HepG2 (cell line): ENCODE results near the gene RAB6B. TPM values are rescaled to one million over a fixed set of nuclear protein-coding genes. Genes with fewer than 3 reads are reported as not detected.

Experiments used
- AGO2 ChIP-seq: fragments of 200-400 bp; formaldehyde crosslinking; optimal IDR thresholded peaks from 2 replicates; pipeline ENCODE3; 2017; ENCODE audit warnings: mild to moderate bottlenecking, low read depth, low read length, moderate library complexity
- ELF4 ChIP-seq: sonication (generic); formaldehyde crosslinking; IDR thresholded peaks from 2 replicates; pipeline ENCODE4 v1.5.0; 2020; ENCODE audit warnings: missing genetic modification reagents, mild to moderate bottlenecking, moderate library complexity, borderline replicate concordance
- ZBTB40 ChIP-seq, 2 experiments: fragments of 450-650 bp in 1 of 2; sonication (generic) in 1 of 2; formaldehyde crosslinking in 1 of 2; IDR thresholded peaks; 2 replicates each; pipeline versions ENCODE4 v1.6.1 to v1.8.0; 2016 to 2022; ENCODE audit warnings: antibody characterized with exemption in 1 of 2, mild to moderate bottlenecking in 1 of 2, missing genetic modification reagents in 1 of 2
- ZFP36 ChIP-seq: fragments of 150-350 bp; IDR thresholded peaks from 2 replicates; pipeline ENCODE4 v1.6.1; 2018; ENCODE audit warnings: borderline replicate concordance, low read length, low read depth; ENCODE audit not compliant: partially characterized antibody
- ZFP37 ChIP-seq: sonication (generic); formaldehyde crosslinking; IDR thresholded peaks from 2 replicates; pipeline ENCODE4 v1.4.0; 2020; ENCODE audit warnings: missing genetic modification reagents, borderline replicate concordance
- ZKSCAN5 ChIP-seq: sonication (generic); formaldehyde crosslinking; IDR thresholded peaks from 2 replicates; pipeline ENCODE4 v1.5.1; 2020; ENCODE audit warnings: mild to moderate bottlenecking, missing genetic modification reagents
- ZMYM4 ChIP-seq: sonication (generic); formaldehyde crosslinking; IDR thresholded peaks from 2 replicates; pipeline ENCODE4 v1.8.1; 2023; ENCODE audit warnings: mild to moderate bottlenecking, missing genetic modification reagents
- ZNF280D ChIP-seq: sonication (generic); formaldehyde crosslinking; IDR thresholded peaks from 2 replicates; pipeline ENCODE4 v1.5.1; 2020; ENCODE audit warnings: mild to moderate bottlenecking, missing genetic modification reagents
- ZNF333 ChIP-seq: sonication (generic); formaldehyde crosslinking; IDR thresholded peaks from 2 replicates; pipeline ENCODE4 v1.4.0; 2020; ENCODE audit warnings: mild to moderate bottlenecking, missing genetic modification reagents, borderline replicate concordance
- ZNF33A ChIP-seq: sonication (generic); formaldehyde crosslinking; IDR thresholded peaks from 2 replicates; pipeline ENCODE4 v1.5.1; 2020; ENCODE audit warnings: missing genetic modification reagents, mild to moderate bottlenecking, moderate library complexity, borderline replicate concordance
- ZNF550 ChIP-seq: sonication (generic); formaldehyde crosslinking; IDR thresholded peaks from 2 replicates; pipeline ENCODE4 v1.4.0; 2020; ENCODE audit warnings: mild to moderate bottlenecking, missing genetic modification reagents, borderline replicate concordance
- ZNF772 ChIP-seq: sonication (generic); formaldehyde crosslinking; IDR thresholded peaks from 2 replicates; pipeline ENCODE4 v1.5.0; 2020; ENCODE audit warnings: mild to moderate bottlenecking, missing genetic modification reagents
- polyA plus RNA-seq, 8 experiments: library from polyadenylated mRNA; depleted of rRNA in 3 of 8; stranded (reverse) in 7 of 8; unstranded in 1 of 8; fragments of >200 nt; fragmentation: Illumina TruSeq in 4 of 8; extraction: Trizol in 4 of 8; gene quantifications; 2 replicates each; pipeline versions ENCODE4 v1.2.1 to v1.2.3, GENCODE V29; 2011 to 2016; ENCODE audit warnings: low read depth in 4 of 8, missing spikeins in 1 of 8, mixed read lengths in 1 of 8; ENCODE audit not compliant: insufficient read depth in 1 of 8
- total RNA-seq, 5 experiments: library from RNA; depleted of rRNA; stranded (reverse); fragments of >200 nt; fragmentation: Illumina TruSeq; extraction: Trizol; gene quantifications; 2 replicates each; pipeline ENCODE4 v1.2.3, GENCODE V29; 2016; ENCODE audit warnings: low read depth in 1 of 5
- TF ChIP-seq, protein P1 (sequence below): sonication (generic); formaldehyde crosslinking; IDR thresholded peaks from 2 replicates; pipeline ENCODE4 v1.5.0; 2020; ENCODE audit warnings: missing genetic modification reagents, mild to moderate bottlenecking, borderline replicate concordance

The RAB6B gene
- total and polyA plus RNA-seq, 2 of the 13 experiments (the other 11 are each of a cell fraction or from before 2014, with no cell fraction given) = 0.16 TPM; not detected in 1

- TF ChIP-seq ZNF333 (CRISPR knock-in tag) (no peak), ZNF772 (CRISPR knock-in tag) (0 out of 2 replicates have a peak, but pooled peaks have one; percentile 16), ZMYM4 (CRISPR knock-in tag) (peak; percentile 72), ZNF280D (CRISPR knock-in tag) (no peak), ZNF550 (CRISPR knock-in tag) (peak; percentile 91; the same call in 1 of the 2 replicates), ZFP37 (CRISPR knock-in tag) (no peak), ZFP36 (no peak), AGO2 (peak; percentile 59), ZBTB40 (IDR thresholded peaks at IDR 0.05) (no peak), ZBTB40 (CRISPR knock-in tag; IDR thresholded peaks at IDR 0.05) (peak; percentile 84), ZKSCAN5 (CRISPR knock-in tag) (no peak), ELF4 (CRISPR knock-in tag) (no peak), ZNF33A (no peak)
- TF ChIP-seq, protein P1, sequence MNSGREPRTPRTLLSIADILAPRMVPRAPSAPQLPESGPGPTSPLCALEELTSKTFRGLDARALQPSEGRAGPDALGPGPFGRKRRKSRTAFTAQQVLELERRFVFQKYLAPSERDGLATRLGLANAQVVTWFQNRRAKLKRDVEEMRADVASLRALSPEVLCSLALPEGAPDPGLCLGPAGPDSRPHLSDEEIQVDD = peak; percentile 44; the same call in 1 of the 2 replicates
Measured at GRCh38 chr3:133805702-133806475, 89.8 kb downstream of the RAB6B start, which contains the start of gene SRPRB (continued).
